Stimulated activated CD4-positive, alpha-beta T cell treated with anti-CD3 and anti-CD28 coated beads, Interleukin-12 subunit alpha, Interleukin-12 subunit beta, amount 100 ng/mL, for 24 hours (primary cell): ENCODE data around the gene P4HA1.
"Not testable (repeated sequence)": the region's sequence is repeated elsewhere in the genome, so short reads cannot be mapped to it uniquely, and the experiment has no call there.

ENCODE experiments used
- DNase-seq, 2 experiments: peaks; one replicate each; pipeline ENCODE4 v3.0.0-alpha.2; 2020; ENCODE audit warnings: low read depth in 2 of 2

Gene P4HA1

DNA sequence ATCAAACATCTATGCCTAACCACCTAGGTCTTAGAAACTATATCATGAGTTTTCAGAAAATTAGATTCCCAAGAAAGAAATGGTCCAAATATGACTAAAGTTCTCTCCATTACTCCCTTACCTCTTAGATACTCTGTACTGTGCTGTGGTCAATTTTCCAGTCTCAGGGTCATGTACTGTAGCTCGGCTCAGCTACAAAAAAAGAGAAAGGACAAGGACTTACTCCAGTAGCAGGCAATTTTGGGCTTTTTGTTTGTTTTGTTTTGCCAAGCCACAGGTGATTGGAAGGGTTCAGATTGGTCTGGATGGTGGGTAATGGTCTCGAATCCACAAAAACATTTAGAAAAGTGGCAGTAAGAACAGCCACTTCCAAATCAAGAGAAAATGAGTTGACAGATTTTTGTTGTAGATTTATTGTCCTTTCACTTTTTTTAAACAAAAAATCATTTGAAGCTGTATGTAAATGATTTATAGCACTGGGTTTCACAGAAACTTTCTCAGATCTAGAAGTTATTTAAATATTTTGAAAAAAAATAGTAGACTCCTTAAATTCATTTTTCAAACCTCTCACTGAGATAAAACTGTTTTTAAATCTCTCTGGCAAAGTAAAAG is 52.8 kb downstream of the P4HA1 start:
- DNase-seq: no peak

DNA sequence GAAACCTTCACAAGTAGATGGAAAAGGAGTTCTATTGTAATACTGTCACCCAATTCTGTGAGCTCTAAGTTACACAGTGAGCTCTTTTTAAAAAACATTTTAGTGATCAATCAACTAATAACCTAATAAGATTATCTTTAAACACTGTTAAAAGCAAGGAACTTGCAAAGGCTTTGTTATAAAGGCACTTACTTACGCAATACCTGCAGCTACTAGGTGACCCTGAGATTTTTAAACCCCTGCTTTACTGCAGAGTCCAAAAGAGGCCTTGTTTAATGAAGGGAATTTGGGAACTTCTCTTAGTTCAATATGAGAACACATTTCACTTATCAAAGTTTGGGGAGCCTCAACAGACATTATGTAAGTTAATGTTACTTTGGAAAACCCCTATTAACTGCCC is 53.3 kb downstream of the P4HA1 start:
- no peak for DNase-seq

DNA sequence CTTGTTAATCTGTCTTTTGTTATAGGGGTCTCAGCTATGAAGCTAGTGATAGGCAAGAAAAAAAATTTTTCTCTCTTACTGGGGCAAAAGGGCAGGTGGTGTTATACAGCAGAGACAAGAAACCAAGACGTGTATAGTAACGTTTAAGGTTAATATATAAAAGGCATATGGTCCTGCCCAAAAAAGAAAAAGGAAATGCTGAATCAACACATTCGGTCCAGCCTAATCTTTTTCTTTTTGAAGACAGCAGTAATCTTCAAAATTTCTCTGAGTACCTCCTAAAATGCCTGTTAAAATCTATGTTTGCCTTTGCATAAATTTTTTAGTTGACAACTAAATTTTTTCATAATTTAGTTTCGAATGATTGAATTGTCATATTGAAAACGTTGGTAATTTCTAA is 54.5 kb downstream of the P4HA1 start:
- DNase-seq: no peak

DNA sequence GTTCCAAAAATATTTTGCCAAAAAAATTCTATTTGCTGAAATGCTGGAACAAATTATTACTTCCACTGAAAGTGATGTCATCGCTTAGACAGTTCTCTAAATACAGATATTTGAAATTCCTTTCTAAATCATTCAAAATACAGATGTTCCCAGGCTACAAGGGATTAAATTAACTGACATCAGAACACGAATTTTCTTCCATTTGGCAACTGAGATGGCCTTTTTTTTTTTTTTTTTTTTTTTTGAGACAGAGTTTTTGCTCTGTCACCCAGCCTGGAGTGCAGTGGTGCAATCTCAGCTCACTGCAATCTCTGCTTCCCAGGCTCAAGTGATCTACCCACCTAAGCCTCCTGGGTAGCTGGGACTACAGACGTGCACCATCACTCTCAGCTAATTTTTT is 57.0 kb downstream of the P4HA1 start:
- no peak for DNase-seq

DNA sequence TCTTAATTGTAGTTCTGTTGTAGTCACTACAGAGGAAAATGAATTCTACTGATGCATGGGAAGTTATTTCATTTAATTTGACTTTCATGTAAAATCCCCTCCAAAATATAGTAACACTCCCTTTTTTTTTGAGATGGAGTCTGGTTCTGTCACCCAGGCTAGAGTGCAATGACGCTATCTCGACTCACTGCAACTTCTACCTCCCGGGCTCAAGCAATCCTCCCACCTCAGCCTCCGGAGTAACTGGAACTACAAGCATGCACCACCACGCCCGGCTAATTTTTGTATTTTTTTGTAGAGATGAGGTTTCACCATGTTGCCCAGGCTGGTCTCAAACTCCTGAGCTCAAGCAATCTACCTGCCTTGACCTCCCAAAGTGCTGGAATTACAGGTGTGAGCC is 60.4 kb downstream of the P4HA1 start:
- DNase-seq: not testable (repeated sequence)

DNA sequence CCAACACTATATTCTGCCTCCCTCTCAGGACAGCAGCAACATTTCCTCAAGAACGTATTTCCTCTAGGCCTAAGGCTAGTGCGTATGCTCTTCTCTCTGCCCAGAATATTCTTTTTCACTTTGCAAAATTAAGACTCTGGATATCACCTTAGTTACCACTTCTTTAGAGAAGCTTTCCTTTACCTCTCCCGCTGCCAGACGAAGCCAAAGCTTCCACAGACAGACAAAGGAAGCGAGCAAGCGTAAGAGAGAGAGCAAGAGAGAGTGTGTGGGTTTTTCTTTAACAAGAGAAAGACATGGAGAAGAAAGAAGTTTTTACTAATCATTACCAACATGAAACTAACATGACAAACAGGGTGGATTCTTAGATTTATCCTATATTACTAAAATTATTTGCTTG is 64.1 kb downstream of the P4HA1 start:
- no peak for DNase-seq

DNA sequence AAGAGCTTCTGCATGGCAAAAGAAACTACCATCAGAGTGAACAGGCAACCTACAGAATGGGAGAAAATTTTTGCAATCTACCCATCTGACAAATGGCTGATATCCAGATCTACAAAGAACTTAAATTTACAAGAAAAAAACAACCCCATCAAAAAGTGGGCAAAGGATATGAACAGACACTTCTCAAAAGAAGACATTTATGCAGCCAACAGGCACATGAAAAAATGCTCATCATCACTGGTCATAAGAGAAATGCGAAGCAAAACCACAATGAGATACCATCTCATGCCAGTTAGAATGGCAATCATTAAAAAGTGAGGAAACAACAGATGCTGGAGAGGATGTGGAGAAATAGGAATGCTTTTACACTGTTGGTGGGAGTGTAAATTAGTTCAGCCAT is 70.0 kb downstream of the P4HA1 start:
- DNase-seq: not testable (repeated sequence)

DNA sequence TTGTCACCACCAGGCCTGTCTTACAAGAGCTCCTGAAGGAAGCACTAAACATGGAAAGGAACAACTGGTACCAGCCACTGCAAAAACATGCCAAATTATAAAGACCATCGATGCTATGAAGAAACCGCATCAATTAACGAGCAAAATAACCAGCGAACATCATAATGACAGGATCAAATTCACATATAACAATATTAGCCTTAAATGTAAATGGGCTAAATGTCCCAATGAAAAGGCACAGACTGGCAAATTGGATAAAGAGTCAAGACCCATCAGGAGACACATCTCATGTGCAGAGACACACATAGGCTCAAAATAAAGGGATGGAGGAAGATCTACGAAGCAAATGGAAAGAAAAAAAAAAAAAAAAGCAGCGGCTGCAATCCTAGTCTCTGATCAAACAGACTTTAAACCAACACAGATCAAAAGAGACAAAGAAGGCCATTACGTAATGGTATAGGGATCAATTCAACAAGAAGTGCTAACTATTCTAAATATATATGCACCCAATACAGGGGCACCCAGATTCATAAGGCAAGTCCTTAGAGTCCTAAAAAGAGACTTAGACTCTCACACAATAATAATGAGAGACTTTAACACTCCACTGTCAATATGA is 73.1 kb downstream of the P4HA1 start:
- not testable (repeated sequence) for DNase-seq

DNA sequence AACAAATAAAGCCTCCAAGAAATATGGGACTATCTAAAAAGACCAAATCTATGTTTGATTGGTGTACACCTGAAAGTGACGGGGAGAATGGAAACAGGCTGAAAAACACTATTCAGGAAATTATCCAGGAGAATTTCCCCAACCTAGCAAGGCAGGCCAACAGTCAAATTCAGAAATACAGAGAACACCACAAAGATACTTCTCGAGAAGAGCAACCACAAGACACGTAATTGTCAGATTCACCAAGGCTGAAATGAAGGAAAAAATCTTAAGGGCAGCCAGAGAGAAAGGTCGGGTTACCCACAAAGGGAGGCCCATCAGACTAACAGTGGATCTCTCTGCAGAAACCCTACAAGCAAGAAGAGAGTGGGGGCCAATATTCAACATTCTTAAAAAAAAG is 73.7 kb downstream of the P4HA1 start:
- DNase-seq: not testable (repeated sequence)

DNA sequence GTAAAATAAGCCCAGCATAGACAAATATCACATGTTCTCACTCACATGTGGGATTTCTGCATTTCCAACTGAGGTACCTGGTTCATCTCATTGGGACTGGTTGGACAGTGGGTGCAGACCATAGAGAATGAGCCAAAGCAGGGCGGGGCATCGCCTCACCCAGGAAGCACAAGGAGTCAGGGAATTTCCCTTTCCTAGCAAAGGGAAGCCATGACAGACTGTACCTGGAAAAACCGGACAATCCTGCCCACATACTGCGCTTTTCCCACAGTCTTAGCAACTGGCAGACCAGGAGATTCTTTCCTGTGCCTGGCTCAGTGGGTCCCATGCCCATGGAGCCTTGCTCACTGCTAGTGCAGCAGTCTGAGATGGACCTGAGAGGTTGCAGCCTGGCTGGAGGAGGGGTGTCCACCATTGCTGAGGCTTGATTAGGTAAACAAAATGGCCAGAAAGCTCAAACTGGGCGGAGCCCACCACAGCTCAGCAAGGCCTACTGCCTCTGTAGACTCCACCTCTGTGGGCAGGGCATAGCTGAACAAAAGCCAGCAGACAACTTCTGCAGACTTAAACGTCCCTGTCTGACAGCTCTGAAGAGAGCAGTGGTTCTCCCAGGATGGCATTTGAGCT is 75.0 kb downstream of the P4HA1 start:
- not testable (repeated sequence) for DNase-seq

DNA sequence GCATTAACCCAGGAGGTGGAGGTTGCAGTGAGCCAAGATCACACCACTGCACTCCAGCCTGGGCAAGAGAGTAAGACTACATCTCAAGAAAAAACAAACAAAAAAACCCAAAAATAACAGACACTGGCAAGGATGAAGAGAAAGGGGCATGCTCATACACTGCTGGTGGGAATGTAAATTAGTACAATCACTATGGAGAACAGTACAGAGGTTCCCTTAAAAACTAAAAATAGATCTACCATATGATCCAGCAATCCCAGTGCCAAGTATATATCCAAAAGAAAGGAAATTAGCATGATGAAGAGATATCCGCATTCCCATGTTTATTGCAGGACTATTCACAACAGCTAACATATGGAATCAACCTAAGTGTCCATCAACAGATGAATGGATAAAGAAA is 75.6 kb downstream of the P4HA1 start:
- no peak for DNase-seq

DNA sequence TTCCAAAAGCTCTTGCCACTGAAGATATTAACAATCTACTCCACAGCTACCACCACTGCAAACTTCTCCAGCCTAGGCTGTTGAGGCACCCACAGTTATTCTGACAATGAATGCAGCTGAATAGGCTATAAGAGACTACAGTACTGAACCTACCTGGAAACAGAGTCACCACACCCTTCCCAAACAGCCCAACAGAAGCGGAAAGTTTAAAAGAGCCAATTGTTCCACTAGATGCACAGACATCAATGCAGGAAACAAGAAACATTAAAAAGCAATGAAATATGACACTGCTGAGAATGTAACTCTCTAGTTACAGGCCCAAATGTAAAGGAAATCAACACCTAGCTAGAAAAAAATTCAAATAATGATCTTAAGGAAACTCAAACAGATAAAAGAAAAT is 77.6 kb downstream of the P4HA1 start:
- DNase-seq: no peak

DNA sequence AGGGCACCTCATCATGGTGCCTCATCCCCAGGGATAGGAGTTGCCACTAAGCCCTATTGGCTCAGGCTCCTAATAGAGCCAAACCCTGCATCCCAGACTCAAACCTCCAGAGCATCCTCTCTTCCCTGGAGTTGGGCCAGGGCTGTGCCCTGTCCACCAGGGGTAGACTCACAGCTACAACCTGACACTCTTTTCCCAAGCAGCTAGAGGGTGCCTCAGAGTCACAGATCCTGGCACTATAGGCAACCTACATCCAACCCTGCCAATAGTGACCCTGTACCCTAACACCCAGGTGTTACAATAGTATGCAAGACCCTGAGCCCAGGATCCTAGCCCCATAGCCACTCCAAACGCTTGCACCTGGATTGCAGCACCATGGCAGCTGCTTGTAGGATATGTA is 78.0 kb downstream of the P4HA1 start:
- no peak for DNase-seq

DNA sequence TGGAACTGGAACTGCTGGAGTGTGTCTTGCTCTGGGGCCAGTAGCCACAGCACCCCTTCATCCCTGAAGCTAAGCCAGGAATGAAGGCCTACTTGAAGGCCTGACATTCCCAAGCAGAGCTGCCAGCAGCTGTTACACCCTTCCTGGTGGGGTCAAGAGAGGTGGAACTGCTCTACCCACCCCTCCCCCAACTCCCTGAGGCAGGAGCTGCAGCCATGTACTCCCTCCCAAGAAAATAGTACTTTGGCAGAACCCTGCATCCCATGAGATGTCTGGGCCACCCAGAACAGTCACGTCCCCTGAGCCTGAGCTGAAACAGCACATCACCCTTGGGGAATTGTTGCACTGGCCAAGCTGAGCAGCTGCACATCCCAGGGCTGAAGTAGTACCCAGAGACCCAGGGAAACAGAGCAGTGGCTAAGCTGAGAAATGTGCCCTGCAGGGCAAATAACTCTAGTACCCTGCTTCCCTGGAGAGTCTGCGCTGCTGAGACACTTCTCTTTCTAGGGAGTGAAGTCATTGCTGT is 78.6 kb downstream of the P4HA1 start:
- no peak for DNase-seq

DNA sequence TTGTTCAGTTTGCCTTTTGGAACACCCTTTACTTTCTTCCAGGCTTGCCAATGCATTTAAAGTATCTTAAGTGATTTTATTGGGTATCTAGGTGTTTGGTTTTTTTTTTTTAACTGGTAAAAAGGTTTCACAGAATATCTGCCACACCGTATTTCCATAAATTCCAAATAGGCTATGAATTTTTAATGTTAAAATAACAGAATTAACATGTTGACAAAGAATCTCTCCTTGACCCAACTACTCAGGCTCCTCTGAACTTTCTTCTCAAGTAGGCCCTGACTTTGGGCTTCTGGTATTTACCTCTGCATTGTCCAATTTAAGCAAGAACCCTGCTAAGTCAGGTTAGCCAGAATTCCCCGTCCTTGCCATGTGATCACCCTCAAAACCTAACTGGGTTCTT is 80.9 kb downstream of the P4HA1 start:
- DNase-seq: no peak

DNA sequence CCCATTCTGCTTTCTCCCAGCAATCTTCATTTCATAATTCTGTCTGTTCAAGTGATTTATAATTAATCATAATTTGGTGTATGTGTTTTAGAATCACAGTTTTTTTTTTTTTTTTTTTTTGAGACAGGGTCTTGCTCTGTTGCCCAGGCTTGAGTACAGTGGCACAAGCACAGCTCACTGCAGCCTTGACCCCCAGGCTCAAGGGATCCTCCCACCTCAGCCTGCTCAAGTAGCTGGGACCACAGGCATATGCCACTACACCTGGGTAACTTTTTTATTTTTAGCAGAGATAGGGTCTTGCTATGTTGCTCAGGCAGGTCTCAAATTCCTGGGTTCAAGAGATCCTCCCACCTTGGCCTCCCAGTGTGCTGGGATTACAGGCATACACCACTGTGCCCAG is 92.8 kb downstream of the P4HA1 start:
- no peak for DNase-seq

DNA sequence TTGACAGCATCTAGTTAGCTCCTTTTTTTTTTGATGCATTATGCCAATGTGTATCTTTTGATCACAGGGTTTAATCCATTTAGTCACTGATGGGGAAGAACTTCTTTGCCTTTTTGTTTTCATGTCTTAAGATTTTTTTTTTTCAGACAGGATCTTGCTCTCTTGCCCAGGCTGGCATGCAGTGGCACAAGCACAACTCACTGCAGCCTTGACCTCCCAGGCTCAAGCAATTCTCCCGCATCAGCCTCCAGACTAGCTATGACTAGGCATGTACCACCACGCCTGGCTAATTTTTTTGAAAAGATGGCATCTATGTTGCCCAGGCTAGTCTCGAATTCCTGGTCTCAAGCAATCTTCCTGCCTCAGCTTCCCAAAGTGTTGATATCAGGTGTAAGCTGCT is 95.7 kb downstream of the P4HA1 start:
- no peak for DNase-seq

DNA sequence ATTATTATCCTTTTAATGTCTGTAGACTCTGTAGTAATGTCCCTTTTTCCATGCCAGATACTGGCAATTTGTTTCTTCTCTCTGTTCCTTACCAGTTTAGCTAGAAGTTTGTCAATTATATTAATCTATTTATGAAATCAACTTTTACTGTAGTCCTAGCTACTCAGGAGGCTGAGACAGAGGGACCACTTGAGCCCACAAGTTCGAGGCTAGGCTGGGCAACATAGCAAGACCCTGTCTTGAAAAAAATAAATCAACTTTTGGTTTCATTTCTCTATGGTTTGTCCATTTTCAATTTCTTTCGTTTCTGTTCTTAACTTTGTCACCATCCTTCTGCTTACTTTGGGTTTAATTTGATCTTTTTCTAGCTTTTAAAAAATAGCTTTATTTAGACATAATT is 99.6 kb downstream of the P4HA1 start:
- DNase-seq: no peak

DNA sequence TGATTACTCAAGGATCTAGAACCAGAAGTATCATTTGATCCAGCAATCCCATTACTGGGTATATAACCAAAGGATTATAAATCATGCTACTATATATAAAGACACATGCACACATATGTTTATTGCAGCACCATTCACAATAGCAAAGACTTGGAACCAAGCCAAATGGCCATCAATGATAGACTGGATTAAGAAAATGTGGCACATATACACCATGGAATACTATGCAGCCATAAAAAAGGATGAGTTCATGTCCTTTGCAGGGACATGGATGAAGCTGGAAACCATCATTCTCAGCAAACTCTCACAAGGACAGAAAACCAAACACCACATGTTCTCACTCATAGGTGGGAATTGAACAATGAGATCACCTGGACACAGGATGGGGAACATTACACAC is 101.2 kb downstream of the P4HA1 start:
- not testable (repeated sequence) for DNase-seq

DNA sequence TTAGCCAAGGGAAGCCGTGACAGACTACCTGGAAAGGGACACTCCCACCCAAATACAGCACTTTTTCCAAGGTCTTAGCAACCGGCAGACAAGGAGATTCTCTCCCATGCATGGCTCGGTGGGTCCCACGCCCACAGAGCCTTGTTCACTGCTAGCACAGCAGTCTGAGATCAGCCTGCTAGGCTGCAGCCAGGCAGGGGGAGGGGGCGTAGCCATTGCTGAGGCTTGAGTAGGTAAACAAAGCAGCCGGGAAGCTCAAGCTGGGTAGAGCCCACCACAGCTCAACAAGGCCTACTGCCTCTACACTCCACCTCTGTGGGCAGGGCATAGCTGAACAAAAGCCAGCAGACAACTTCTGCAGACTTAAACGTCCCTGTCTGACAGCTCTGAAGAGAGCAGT is 106.9 kb downstream of the P4HA1 start:
- DNase-seq: not testable (repeated sequence)

DNA sequence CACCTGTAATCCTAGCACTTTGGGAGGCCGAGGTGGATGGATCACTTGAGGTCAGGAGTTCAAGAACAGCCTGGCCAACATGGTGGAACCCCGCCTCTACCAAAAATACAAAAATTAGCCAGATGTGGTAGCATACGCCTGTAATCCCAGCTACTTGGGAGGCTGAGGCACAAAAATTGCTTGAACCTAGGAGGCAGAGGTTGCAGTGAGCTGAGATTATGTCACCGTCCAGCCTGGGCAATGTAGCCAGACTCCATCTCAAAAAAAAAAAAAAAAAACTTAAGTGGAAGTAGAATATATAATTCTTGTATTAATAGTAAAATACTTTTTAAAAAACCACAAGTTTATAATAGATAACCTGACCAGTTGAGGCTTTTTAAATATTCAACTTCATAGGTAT is 112.0 kb downstream of the P4HA1 start:
- DNase-seq: not testable (repeated sequence)

DNA sequence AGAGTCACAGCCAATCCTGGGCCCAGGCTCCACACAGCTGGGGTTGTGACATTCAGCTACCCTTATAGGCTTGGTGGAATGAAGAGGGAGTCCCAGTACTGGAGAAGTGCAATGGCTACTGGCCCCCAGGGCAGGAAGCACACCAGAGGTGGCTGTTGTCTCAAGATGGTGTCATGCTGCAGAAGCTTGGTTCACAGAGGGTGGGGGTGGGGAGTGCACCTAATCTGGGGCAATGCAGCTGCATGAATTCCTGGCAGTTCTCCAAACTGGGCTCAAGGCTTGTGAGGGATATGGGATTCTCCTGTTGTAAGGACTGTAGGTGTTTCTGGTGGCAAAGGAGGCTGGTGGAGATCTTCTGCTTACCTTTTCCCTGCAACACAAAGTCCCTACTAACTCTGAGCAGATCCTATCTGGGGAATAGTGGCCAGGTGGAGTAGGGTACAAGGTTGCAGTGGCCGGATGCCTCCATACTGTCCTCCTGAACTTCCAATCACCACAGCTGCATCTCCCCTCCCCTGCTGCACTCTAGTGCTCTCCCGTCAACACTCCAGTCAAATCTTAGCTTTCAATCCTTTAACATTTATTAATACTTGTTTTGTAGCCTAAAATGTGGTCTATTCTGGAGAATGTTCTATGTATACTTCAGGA is 114.7 kb downstream of the P4HA1 start:
- no peak for DNase-seq
